GM18526 (cell line): ENCODE measurements around the gene PYDC2.

Experiments
- POLR2A ChIP-seq: IDR thresholded peaks from 3 replicates; pipeline ENCODE4 v1.6.1; 2011; ENCODE audit not compliant: insufficient read length; ENCODE audit errors: extremely low read depth

Gene PYDC2

GRCh38 chr3:191509078-191509477, 48.1 kb downstream of the PYDC2 start:
- no peak for TF ChIP-seq POLR2A
